ENCODE measurements around the gene GRIN1. TPM values are rescaled to one million over a fixed set of nuclear protein-coding genes. Genes with fewer than 3 reads are reported as not detected.

The GRIN1 gene
- total RNA-seq, 1 donor from 2014 or later: 0.53 TPM

DNA sequence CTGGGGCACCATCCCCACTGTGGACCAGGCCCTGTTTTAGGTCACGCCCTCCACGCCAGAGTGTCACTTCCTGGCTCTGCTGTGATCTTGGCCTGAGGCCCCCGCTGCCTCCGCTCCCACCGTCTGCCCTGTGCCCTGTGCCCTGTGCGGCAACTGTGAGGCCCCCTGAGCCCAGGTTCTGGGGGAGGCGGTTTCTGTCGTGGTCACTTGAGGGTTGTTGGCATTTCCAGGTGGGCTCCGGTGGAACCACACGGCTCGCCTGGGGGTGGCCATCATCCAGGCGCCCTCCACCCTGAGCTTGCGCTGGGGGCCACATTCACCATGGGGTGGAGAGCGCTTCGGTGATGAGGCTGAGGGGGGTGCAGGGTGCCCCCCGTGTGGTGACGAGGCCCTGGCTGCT is 31.0 kb upstream of the GRIN1 start:
- Histone ChIP-seq H3K36me3 (ENCODE audit: control insufficient read depth, insufficient read depth, low read length) (peaks cover 31% of the 10 kb centered on the region), H3K4me3 (ENCODE audit: low read depth, low read length) (no peak overlapping the region), H3K27me3 (ENCODE audit: control insufficient read depth, insufficient read depth, low read length) (no peaks in the 10 kb centered on the region)
- DNase-seq (ENCODE audit: low read depth) (no peak), FAIRE-seq (no peak)
- TF ChIP-seq, protein P1, sequence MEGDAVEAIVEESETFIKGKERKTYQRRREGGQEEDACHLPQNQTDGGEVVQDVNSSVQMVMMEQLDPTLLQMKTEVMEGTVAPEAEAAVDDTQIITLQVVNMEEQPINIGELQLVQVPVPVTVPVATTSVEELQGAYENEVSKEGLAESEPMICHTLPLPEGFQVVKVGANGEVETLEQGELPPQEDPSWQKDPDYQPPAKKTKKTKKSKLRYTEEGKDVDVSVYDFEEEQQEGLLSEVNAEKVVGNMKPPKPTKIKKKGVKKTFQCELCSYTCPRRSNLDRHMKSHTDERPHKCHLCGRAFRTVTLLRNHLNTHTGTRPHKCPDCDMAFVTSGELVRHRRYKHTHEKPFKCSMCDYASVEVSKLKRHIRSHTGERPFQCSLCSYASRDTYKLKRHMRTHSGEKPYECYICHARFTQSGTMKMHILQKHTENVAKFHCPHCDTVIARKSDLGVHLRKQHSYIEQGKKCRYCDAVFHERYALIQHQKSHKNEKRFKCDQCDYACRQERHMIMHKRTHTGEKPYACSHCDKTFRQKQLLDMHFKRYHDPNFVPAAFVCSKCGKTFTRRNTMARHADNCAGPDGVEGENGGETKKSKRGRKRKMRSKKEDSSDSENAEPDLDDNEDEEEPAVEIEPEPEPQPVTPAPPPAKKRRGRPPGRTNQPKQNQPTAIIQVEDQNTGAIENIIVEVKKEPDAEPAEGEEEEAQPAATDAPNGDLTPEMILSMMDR (IDR thresholded peaks at IDR 0.05; ENCODE audit: insufficient read depth, low read length, severe bottlenecking): no peak

DNA sequence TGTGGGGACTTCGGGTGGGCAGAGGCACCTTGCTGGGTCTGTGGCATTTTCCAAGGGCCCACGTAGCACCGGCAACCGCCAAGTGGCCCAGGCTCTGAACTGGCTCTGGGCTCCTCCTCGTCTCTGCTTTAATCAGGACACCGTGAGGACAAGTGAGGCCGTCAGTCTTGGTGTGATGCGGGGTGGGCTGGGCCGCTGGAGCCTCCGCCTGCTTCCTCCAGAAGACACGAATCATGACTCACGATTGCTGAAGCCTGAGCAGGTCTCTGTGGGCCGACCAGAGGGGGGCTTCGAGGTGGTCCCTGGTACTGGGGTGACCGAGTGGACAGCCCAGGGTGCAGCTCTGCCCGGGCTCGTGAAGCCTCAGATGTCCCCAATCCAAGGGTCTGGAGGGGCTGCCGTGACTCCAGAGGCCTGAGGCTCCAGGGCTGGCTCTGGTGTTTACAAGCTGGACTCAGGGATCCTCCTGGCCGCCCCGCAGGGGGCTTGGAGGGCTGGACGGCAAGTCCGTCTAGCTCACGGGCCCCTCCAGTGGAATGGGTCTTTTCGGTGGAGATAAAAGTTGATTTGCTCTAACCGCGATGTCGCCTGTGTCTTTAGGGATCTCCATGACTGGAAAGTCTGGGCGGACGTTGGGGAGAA is 30.2 kb upstream of the GRIN1 start:
- DNase-seq (ENCODE audit: low read depth) (no peak), FAIRE-seq (no peak)
- Histone ChIP-seq H3K27me3 (ENCODE audit: control insufficient read depth, insufficient read depth, low read length) (no peaks in the 10 kb centered on the region), H3K4me3 (ENCODE audit: low read depth, low read length) (no peak overlapping the region), H3K36me3 (ENCODE audit: control insufficient read depth, insufficient read depth, low read length) (peaks cover 27% of the 10 kb centered on the region)
- TF ChIP-seq, protein P1 (IDR thresholded peaks at IDR 0.05; ENCODE audit: insufficient read depth, low read length, severe bottlenecking): no peak

DNA sequence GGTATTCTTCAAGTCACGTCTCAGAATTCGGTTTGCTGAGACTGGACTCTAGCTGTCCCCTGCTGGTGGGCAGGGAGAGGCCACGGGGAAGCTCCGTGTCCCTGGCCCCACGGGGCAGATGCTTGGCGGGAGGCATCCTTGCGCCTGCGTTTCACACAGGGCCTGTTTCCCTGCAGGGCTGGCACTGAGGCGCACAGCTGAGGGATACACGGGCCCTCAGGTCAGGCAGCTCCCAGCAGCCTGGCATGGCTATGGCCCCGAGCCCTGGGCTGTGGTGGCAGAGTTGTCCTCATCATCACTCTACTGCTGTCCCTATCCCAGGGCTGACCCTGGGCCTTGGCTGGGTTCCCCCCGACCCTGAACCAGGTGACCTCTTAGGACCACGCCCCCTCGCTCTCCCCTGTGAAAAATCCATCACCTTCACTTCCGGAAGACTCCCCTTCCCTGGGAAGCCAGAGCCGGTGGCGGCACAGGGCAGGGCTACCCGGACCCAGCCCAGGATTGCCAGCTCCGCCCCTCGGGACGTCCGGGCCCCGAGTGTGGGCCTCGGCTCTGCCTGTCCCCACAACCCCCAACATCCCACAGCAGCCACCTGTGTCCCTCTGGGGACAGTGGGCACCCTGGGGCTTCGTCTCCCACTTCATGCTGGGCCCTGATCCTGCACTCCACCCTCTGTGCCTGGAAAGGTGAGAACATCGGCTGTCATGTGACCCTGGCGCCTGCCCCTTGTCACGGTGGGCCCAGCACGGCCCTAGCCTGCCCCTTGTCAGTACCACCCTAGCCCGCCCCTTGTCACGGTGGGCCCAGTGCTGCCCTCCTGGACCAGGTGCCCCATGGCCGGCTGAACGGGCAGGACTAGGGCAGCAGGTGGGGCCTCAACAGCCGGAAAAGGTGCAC is 29.5 kb upstream of the GRIN1 start:
- H3K4me3 ChIP-seq (ENCODE audit: low read depth, low read length): no peak overlapping the region
- FAIRE-seq (no peak), DNase-seq (ENCODE audit: low read depth) (no peak)
- TF ChIP-seq, protein P1 (IDR thresholded peaks at IDR 0.05; ENCODE audit: insufficient read depth, low read length, severe bottlenecking): no peak
- H3K27me3 ChIP-seq (ENCODE audit: control insufficient read depth, insufficient read depth, low read length): no peaks in the 10 kb centered on the region
- H3K36me3 ChIP-seq (ENCODE audit: control insufficient read depth, insufficient read depth, low read length): peaks cover 22% of the 10 kb centered on the region

DNA sequence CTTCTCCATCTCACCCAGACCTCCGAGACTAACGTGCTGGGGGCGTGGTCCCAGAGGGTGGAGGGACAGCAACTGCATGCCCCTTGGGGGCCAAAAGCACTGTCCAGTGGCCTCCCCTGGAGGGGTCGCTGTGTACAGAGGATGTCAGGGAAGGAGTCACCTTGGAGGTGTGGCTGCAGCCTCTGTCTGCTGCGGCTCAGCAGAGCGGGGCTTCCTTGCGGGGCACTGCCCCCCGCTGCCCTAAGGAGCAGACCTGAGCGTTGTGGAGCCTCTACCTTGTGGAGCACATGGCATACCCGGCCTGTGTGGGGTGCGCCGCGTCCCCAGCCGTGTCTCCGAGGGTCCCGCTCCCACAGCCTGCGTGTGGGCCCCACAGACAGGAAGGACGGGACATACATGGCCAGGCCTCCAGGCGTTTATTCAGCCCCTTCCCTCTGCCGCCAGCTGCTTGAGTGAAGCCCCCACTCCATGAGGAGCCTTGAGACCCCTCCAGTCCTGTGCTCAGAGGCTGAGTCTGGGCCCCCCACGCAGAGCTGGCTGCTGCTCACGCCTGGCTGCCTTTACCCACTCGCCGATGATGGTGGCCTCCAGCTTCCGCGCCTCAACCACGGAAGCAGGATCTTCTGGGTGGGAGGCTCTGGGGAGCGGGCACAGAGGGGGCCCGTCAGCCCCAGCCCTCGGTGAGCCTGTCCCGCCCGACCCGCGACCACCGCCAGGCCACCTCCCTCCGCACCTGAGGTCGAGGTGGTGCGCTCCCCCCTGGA is 28.6 kb upstream of the GRIN1 start:
- FAIRE-seq: no peak
- TF ChIP-seq, protein P1 (IDR thresholded peaks at IDR 0.05; ENCODE audit: insufficient read depth, low read length, severe bottlenecking): no peak
- peaks cover 20% of the 10 kb centered on the region for H3K36me3 ChIP-seq (ENCODE audit: control insufficient read depth, insufficient read depth, low read length)

DNA sequence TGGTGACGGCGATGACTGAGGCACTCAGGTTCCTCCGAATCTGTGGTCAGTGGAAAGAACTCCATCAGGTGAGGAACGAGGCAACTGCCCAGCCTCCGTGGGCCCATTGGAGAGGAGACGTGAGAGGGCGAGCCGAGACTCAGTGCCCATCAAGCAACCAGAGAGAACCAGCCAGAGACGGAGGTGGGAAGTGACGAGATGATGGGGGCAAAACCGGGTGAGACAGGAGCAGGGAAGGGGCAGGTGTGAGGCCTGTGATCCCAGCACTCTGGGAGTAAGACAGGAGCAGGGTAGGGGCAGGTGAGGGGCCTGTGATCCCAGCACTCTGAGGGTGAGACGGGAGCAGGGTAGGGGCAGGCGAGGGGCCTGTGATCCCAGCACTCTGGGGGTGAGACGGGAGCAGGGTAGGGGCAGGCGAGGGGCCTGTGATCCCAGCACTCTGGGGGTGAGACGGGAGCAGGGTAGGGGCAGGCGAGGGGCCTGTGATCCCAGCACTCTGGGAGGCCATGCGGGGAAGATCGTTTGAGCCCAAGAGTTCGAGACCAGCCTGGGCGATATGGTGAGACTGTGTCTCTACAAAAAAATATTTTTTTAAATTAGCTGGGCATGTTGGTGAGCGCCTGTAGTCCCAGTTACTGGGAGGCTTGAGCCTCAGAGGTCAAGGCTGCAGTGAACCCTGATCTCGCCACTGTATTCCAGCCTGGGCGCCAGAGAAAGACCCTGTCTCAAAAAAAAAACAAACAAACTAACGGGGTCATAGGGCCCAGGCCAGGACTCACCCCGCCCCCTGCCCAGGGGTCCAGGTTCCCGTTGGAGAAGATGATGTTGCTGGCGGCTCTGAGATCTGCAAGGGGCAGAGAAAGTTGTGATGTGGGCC is 27.8 kb upstream of the GRIN1 start:
- TF ChIP-seq, protein P1 (IDR thresholded peaks at IDR 0.05; ENCODE audit: insufficient read depth, low read length, severe bottlenecking): no peak
- no peak for FAIRE-seq
- Histone ChIP-seq H3K4me3 (ENCODE audit: low read depth, low read length) (no peak overlapping the region), H3K27me3 (ENCODE audit: control insufficient read depth, insufficient read depth, low read length) (peaks cover 1% of the 10 kb centered on the region), H3K36me3 (ENCODE audit: control insufficient read depth, insufficient read depth, low read length) (peaks cover 17% of the 10 kb centered on the region)
- DNase-seq (ENCODE audit: low read depth): no peak

More for the DNA sequence above, 28.6 kb upstream of the GRIN1 start:
- Histone ChIP-seq H3K4me3 (ENCODE audit: low read depth, low read length) (no peak overlapping the region), H3K27me3 (ENCODE audit: control insufficient read depth, insufficient read depth, low read length) (no peaks in the 10 kb centered on the region)
- DNase-seq (ENCODE audit: low read depth): no peak
